Left renal cortex interstitium (tissue), 4 donors: ENCODE results near the gene CYP4B1. TPM values are rescaled to one million over a fixed set of nuclear protein-coding genes. Genes with fewer than 3 reads are reported as not detected.

Experiments
- DNase-seq, 4 donors: peaks; one replicate each; pipeline ENCODE4 v3.0.0-alpha.2; 2013; ENCODE audit warnings: low read depth in 4 of 4, low spot score in 2 of 4, missing footprints in 1 of 4
- polyA plus RNA-seq, 4 donors: library from polyadenylated mRNA; unstranded; fragments of 120-200 nt; gene quantifications; one replicate each; pipeline ENCODE4 v1.2.1, GENCODE V29; 2013; ENCODE audit not compliant: insufficient read length in 4 of 4

CYP4B1 gene
- polyA plus RNA-seq, 4 donors = 1.4 to 2.9 (median 2.1) TPM

GRCh38 chr1:46790446-46791101 lies 8.3 kb upstream of the CYP4B1 start:
- DNase-seq = no peak

DNA sequence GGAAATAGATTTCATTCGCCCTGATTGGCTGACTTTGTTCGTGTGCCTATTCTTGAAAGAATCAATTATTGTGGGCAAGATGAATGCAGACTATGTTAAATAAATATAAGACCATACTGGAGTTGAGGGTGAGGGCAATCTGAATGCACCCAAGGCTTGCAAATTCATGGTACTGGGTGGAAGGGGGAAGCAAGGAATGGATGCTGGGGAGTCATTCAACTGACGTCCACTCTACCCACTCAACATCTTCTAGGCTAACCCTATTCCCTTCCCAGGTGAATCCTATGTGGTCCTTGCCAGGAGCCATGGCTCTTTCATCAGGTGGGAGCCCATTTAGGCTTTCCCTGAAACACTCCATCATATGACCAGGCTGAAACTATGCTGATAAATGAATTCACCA lies 5.7 kb upstream of the CYP4B1 start:
- no peak for DNase-seq

GRCh38 chr1:46797696-46798470 lies 963 bp upstream of the CYP4B1 start:
- no peak for DNase-seq

- DNase-seq = no peak
Measured at GRCh38 chr1:46800742-46801141, 1.9 kb downstream of the CYP4B1 start.

GRCh38 chr1:46801323-46802055 lies 2.6 kb downstream of the CYP4B1 start:
- no peak for DNase-seq

GRCh38 chr1:46802081-46802480 lies 3.2 kb downstream of the CYP4B1 start:
- no peak for DNase-seq

- DNase-seq = no peak
Measured at GRCh38 chr1:46802901-46803574, 4.2 kb downstream of the CYP4B1 start.

DNA sequence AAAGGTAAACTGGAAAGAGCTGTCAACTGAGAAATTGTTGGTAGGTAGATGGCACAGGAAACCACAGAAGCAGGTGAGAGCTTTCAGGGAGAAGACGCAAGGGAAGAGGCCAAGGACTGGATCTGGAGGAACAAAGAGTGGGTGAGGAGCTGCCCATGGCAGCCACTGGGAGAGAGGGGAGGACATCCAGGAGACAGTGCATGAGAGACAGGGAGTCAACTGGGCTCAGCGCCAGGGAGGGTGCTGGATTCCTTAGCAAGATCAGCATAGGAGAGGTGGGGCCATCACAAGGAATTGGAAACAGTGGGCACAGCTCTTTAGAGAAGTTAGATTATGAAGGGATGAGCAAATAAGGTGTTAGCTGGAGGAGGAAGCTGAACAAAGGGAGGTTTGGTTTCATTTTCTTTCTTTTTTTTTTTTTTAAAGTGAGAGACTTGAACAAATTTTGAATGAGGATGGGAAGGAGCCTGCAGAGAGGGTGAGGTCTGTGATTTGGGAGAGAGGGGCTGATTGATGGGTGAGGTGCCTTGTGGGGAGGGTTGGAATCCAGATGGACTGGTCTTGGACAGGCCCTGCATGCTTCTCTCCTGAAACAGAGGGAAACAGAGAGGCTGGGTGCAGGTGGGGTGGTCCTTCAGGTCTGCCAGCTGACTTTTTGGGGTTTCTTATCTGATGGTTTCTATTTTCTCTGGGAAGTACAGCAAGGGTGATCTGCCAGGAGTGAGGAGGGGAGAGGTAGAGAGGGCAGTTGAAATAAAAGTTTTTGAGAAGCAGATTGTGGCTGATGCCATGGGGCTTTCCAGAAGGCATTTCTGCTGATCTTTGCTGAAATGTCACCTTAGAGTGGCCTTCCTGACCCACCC lies 5.4 kb downstream of the CYP4B1 start:
- DNase-seq = no peak

- no peak for DNase-seq
Measured at GRCh38 chr1:46804926-46805325, 6.1 kb downstream of the CYP4B1 start.

- no peak for DNase-seq
Measured at GRCh38 chr1:46805755-46806154, 6.9 kb downstream of the CYP4B1 start.

DNA sequence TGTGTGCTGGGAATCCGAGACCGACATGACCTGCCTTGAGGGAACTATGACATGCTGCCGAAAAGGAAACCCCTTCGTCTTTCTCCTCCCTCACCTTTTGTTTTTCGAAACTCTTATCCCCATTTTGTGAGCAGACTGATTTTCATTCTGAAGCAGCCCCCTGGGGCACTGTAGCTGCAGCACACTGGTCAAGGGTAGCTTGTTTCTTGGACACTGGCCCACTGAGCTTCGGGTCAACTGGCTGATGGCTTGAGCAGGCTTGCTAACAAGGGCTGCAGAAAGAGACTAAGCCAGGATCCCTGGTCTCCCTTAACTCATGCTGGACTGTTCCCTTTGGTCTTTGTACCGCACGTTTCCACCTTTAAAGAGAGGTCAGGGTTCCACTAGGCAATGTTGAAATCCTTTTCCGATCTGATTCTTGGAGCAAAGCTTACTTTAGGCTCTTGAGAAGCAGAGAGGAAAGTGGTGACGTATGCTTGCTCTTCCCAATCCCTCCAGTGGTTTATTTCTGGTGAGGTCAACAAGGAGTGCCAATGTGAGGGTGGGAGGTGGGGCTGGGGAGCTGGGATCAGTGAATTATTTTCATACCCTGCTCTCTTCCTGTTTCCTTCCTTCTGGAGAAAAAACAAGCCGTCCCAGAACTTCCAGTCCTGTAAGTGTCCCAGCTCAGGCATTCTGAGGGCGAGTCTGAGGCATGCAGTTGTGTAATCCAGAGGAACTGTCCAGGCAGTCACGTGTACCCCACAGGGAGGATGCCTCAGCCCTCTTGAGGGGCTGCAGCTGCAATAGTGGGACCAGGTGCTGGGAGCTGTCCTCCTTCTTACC lies 7.6 kb downstream of the CYP4B1 start:
- DNase-seq = no peak

DNA sequence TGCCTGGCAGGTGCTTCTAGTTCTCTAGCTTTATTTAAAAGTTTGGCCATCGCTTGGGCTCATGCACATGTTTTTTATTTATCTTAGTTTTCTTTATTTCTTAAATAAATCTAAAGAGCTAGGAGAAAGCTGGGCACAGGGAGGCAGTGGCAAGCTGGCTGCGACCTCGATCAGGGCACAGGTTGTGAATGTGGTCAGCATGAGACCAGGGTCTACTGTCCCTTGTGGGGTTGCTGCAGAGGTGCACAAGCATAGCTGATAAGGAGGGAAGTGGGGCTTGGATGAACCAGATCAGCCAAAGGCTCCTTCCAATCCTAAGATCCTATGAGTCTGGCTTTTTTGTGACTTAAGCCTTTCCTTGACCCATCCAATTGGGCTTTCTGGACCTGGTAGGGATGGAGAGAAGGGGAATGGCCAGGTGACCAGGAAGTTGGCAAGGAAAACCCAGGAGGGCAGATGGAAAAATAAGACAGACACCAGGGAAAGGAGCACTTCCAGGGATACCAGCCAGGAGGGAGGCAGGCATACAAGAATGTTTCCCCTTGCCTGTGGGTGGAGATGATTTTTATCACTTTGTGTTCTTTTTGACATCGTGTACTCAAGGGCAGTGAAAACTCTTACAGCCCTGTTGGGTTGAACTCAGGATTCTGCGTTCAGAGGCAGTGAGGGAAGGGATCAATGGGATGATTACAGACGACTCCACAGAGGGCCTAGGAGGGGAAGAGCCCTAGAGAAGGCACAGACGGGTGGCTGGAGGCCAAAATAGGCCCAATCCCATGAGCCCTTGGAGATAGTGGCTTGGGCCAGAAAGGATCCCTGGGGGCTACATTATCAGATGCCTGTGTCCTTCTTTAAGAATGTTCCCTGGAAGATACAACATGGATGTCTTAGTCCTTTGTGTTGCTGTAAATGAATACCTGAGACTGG lies 8.5 kb downstream of the CYP4B1 start:
- no peak for DNase-seq

DNA sequence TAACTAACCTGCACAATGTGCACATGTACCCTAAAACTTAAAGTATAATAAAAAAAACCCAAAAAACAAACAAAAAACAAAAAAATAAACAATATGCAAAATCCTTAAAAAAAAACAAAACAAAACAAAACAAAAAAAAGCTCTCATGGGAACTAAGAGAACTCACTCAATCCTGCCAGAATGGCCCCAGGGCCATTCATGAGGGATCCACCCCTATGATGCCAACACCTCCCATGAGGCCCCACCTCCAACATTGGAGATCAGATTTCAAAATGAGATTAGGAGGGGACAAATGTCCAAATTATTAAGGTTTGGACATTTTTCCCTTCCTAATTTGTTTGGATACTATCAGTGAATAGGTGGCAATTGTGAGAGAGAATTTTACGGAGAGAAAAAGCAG lies 10.2 kb downstream of the CYP4B1 start:
- DNase-seq = no peak

DNA sequence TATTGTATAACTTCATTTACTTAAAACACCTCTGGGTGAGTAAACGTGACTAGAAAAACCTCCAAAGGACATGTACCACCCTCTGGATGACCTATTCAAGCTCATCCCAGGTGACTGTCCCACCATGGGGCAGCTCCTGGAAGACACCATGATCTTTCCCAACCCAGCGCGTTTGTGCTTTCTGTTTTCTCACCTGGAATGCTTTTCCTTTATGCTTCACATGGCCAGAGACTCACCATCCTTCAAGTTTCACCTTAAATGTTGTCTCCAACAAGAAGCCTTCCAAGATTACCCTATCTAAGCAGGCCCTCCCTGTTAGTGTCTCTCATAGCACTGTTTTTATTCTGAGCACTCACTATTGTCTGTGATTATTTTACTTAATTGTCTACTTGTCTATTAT lies 11.1 kb downstream of the CYP4B1 start:
- no peak for DNase-seq

GRCh38 chr1:46810596-46810995 lies 11.8 kb downstream of the CYP4B1 start:
- no peak for DNase-seq

DNA sequence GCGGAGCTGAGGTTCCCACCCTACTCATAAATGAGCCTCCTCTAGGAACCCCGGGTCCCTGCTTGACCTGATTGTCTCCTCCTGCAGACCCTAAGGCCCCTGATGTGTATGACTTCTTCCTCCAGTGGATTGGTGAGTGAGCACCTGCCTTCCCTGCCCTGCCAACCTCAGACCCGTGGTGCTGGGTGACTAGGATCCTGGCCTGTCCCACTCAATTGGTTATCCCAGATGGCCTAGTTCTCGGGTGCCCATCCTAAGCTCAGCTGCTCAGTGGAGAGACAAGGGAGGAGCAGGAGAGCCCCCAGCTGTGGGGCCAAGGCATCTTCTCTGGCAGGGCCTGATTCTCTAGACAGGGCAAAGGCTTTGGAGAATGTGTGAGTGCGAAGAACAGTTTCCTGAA lies 12.2 kb downstream of the CYP4B1 start:
- DNase-seq = no peak

DNA sequence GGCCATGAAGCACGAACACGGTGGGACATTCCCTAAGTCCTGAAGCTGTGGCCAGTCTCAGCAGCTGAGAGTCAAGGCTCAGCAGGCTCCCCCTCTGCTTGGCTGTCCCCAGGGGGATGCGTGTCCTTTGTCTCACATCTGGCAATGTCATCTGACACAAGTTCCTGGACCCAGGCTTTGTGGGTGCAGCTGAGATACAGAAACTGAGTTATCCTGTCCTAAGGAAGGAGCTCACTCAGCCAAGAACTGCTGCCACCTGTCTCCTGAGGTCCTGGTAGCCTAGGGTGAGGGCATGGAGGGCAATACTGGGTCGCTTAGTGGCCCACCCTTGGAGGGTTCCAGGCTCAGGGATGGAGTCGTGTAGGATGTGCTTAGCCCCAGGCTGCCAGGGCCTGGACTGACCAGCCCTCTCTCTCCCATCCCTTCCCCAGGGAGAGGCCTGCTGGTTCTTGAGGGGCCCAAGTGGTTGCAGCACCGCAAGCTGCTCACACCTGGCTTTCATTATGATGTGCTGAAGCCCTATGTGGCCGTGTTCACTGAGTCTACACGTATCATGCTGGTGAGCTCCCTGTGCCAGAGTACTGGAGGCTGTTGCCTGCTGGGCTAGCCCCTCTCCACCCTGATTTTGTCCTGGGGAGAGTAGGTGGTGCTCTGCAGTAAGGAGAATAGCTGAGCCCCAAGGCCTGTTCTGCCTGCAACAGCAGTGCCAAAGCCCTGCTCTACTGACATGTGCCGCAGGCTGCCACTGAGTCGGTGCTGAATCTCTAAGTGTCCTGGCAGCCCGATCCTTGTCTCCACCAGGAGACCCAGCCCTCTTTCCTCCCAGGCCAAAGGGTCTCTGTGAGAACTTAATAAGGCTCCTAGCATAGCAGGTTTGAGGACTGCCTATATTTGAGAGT lies 13.5 kb downstream of the CYP4B1 start:
- no peak for DNase-seq
